ENCODE data around the gene TRIM28. TPM values are rescaled to one million over a fixed set of nuclear protein-coding genes. Genes with fewer than 3 reads are reported as not detected.

TRIM28 gene
- total RNA-seq, 2 donors from 2014 or later, result 809 to 859 TPM

- no peak for DNase-seq
- 90% methylated on average over 2 of the region's 2 CpGs; no CpG with 5 or more reads in 1 of the 2 experiments for WGBS, 2 experiments (ENCODE audit: insufficient coverage in 1 of 2, insufficient read length in 1 of 2)
- Mint-ChIP-seq H3K4me1 (peaks cover 16% of the 10 kb centered on the region), H3K36me3 (ENCODE audit: low read depth) (peaks cover 15% of the 10 kb centered on the region), H3K4me3 (peak overlapping the region; percentile 62), H3K9me3 (no peaks in the 10 kb centered on the region), H3K27me3 (ENCODE audit: insufficient read depth) (peaks cover 2% of the 10 kb centered on the region), H3K27ac (peak overlapping the region; percentile 73)
- H3K27me3 ChIP-seq (ENCODE audit: control insufficient read depth, insufficient read depth, low read length, poor library complexity, severe bottlenecking), result no peaks in the 10 kb centered on the region
- no peak overlapping the region for H3K27ac ChIP-seq (ENCODE audit: low read depth, low read length)
- peaks cover 4% of the 10 kb centered on the region for H3K4me1 ChIP-seq (ENCODE audit: control insufficient read depth, insufficient read depth, low read length)
- H3K4me3 ChIP-seq (ENCODE audit: low read length), result no peak overlapping the region
- H3K36me3 ChIP-seq (ENCODE audit: control insufficient read depth, insufficient read depth, low read length), result peaks cover 9% of the 10 kb centered on the region
- TF ChIP-seq CTCF (conservative IDR thresholded peaks at IDR 0.05), result no peak
- no peak overlapping the region for H3K9ac ChIP-seq (ENCODE audit: extremely low read depth, low read length, poor library complexity, severe bottlenecking)
- no peaks in the 10 kb centered on the region for H3K9me3 ChIP-seq (ENCODE audit: control insufficient read depth, low read length)
These were observed 28.6 kb upstream of the TRIM28 start for GRCh38 chr19:58515259-58515658.

GRCh38 chr19:58516246-58516836 is 27.5 kb upstream of the TRIM28 start:
- WGBS, 2 experiments (ENCODE audit: insufficient coverage in 1 of 2, insufficient read length in 1 of 2), result 91 to 94% methylated on average over 14 to 25 of the region's 25 CpGs
- peak overlapping the region; percentile 62 for H3K4me3 Mint-ChIP-seq
- no peaks in the 10 kb centered on the region for H3K27me3 Mint-ChIP-seq (ENCODE audit: insufficient read depth)
- H3K4me1 Mint-ChIP-seq, result peaks cover 18% of the 10 kb centered on the region
- H3K9me3 Mint-ChIP-seq, result no peaks in the 10 kb centered on the region
- H3K36me3 Mint-ChIP-seq (ENCODE audit: low read depth), result peaks cover 15% of the 10 kb centered on the region
- no peak for DNase-seq
- H3K36me3 ChIP-seq (ENCODE audit: control insufficient read depth, insufficient read depth, low read length), result peaks cover 9% of the 10 kb centered on the region
- peaks cover 4% of the 10 kb centered on the region for H3K4me1 ChIP-seq (ENCODE audit: control insufficient read depth, insufficient read depth, low read length)
- H3K4me3 ChIP-seq (ENCODE audit: low read length), result no peak overlapping the region
- TF ChIP-seq CTCF (conservative IDR thresholded peaks at IDR 0.05), result no peak
- no peaks in the 10 kb centered on the region for H3K9me3 ChIP-seq (ENCODE audit: control insufficient read depth, low read length)
- no peak overlapping the region for H3K27ac Mint-ChIP-seq
- H3K27ac ChIP-seq (ENCODE audit: low read depth, low read length), result no peak overlapping the region
- H3K9ac ChIP-seq (ENCODE audit: extremely low read depth, low read length, poor library complexity, severe bottlenecking), result no peak overlapping the region
- H3K27me3 ChIP-seq (ENCODE audit: control insufficient read depth, insufficient read depth, low read length, poor library complexity, severe bottlenecking), result no peaks in the 10 kb centered on the region

- peak; percentile 54 for TF ChIP-seq CTCF (conservative IDR thresholded peaks at IDR 0.05)
- no peaks in the 10 kb centered on the region for H3K9me3 Mint-ChIP-seq
- H3K4me1 Mint-ChIP-seq, result peaks cover 23% of the 10 kb centered on the region
- WGBS, 2 experiments (ENCODE audit: insufficient coverage in 1 of 2, insufficient read length in 1 of 2), result 96 to 98% methylated on average over 30 to 65 of the region's 65 CpGs
- Histone ChIP-seq H3K36me3 (ENCODE audit: control insufficient read depth, insufficient read depth, low read length) (peaks cover 9% of the 10 kb centered on the region), H3K4me1 (ENCODE audit: control insufficient read depth, insufficient read depth, low read length) (peaks cover 4% of the 10 kb centered on the region), H3K27ac (ENCODE audit: low read depth, low read length) (no peak overlapping the region), H3K27me3 (ENCODE audit: control insufficient read depth, insufficient read depth, low read length, poor library complexity, severe bottlenecking) (no peaks in the 10 kb centered on the region), H3K4me3 (ENCODE audit: low read length) (no peak overlapping the region), H3K9ac (ENCODE audit: extremely low read depth, low read length, poor library complexity, severe bottlenecking) (no peak overlapping the region), H3K9me3 (ENCODE audit: control insufficient read depth, low read length) (no peaks in the 10 kb centered on the region)
- H3K27me3 Mint-ChIP-seq (ENCODE audit: insufficient read depth), result no peaks in the 10 kb centered on the region
- peak overlapping the region; percentile 96 for H3K4me3 Mint-ChIP-seq
- DNase-seq, result no peak
- no peak overlapping the region for H3K27ac Mint-ChIP-seq
- H3K36me3 Mint-ChIP-seq (ENCODE audit: low read depth), result peaks cover 15% of the 10 kb centered on the region
These were observed 26.7 kb upstream of the TRIM28 start for GRCh38 chr19:58516964-58517833.
